ENCODE results near the gene PDZD4.

Gene PDZD4

DNA sequence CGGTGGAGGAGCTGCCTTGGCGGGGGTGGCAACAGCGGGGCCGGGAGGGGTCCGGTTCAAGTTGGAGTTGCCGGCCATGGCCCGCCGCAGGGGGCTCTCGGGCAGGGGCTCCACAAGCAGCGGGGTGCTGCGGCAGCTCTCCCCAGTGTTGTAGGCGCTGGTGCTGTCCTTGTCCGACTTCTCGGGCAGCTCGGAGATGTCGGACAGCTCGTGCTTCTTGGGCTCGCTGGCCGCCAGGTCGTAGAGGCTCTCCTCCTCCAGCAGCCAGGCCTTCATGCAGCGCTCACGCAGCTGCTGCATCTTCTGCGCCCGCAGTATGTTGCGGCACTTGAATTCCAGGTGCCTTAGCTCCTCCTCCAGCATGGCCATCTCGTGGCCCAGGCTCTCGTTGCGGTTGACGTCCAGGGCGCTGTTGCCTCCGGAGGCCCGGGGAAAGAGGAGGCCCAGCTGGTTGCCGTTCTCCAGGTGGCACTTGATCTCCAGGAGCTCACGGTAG lies 26.2 kb downstream of the PDZD4 start:
- H3K4me3 ChIP-seq (ENCODE audit: low read depth in 1 of 2, low read length in 1 of 2) = no peak overlapping the region
- H3K4me1 ChIP-seq (ENCODE audit: control insufficient read depth in 1 of 2, insufficient read depth in 1 of 2, low read depth in 1 of 2, low read length in 1 of 2) = no peaks in the 10 kb centered on the region
- H3K27ac ChIP-seq = no peak overlapping the region
- TF ChIP-seq, protein P1, sequence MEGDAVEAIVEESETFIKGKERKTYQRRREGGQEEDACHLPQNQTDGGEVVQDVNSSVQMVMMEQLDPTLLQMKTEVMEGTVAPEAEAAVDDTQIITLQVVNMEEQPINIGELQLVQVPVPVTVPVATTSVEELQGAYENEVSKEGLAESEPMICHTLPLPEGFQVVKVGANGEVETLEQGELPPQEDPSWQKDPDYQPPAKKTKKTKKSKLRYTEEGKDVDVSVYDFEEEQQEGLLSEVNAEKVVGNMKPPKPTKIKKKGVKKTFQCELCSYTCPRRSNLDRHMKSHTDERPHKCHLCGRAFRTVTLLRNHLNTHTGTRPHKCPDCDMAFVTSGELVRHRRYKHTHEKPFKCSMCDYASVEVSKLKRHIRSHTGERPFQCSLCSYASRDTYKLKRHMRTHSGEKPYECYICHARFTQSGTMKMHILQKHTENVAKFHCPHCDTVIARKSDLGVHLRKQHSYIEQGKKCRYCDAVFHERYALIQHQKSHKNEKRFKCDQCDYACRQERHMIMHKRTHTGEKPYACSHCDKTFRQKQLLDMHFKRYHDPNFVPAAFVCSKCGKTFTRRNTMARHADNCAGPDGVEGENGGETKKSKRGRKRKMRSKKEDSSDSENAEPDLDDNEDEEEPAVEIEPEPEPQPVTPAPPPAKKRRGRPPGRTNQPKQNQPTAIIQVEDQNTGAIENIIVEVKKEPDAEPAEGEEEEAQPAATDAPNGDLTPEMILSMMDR (IDR thresholded peaks at IDR 0.05) = no peak
- H3K9me3 ChIP-seq = no peaks in the 10 kb centered on the region
- H3K27me3 ChIP-seq = peaks cover 11% of the 10 kb centered on the region
- peaks cover 2% of the 10 kb centered on the region for H3K36me3 ChIP-seq

DNA sequence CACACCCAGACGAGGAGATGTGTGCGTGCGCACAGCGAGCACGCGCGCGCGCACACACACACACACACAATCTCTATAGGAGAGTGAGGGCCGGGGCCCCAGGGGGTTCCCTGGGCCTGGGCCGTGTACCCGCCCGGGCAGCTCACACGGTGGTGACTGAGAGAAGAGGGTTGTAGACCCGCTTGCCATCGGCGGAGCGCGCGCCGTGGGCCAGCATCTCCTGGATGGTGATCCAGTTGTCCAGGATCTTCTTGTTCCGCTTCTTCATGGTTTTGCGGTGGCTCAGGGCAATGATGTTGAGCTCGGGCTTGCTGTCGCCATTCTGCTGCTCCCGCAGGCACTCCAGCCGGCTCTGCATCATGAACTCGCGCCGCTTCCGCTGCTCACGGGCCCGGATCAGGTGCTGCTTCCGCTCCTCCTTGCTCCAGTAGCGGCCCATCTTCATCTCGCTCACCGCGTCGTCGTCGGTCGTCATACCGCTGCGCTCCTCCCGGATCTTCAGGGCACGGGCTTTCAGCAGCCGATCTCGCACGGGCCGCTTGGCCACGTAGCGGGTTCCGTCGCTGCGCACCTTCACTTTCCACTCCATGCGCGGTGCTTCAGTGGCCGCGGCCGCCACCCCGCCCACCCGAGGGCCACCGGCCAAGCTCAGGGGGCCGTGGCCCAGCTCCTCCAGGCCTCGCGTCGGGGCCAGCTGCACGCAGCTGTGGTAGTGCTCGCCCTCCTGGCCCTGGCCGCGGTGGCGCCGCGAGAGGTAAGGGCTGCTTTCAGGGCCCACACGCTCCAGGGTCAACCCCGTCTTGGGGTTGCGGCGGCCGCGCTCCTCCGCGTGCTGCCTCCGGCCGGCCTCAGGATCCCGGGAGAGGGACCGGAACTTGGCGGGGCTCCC lies 26.9 kb downstream of the PDZD4 start:
- no peaks in the 10 kb centered on the region for H3K9me3 ChIP-seq
- peaks cover 11% of the 10 kb centered on the region for H3K27me3 ChIP-seq
- no peak overlapping the region for H3K4me3 ChIP-seq (ENCODE audit: low read depth in 1 of 2, low read length in 1 of 2)
- H3K36me3 ChIP-seq = peaks cover 8% of the 10 kb centered on the region
- no peak overlapping the region for H3K27ac ChIP-seq
- H3K4me1 ChIP-seq (ENCODE audit: control insufficient read depth in 1 of 2, insufficient read depth in 1 of 2, low read depth in 1 of 2, low read length in 1 of 2) = no peaks in the 10 kb centered on the region
- TF ChIP-seq, protein P1 (IDR thresholded peaks at IDR 0.05) = no peak

DNA sequence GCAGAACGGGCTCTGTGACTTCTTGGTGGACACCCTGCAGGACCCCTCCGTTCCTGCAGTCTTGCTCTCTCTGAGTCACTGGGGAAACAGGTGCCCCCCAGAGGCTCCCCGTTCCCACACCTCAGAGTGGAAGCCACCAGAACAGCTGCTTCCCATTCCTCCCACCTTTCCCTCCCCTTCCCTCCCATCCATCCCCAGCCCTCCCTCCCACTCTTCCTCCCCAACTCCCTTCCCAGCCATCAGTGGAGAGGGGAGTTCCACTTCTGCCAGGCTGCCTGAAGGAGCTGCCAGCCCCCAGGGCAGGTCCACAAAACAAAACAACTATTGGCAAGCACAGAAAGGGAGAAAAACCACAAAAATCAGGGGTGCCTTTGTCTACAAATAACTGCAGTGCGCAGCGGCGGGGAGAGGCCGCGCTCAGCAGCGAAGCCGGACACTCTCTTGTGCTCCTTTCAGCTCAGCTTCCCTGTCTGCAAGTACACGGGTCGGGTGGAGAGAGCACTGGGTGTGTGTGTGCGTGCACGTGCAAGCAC lies 27.8 kb downstream of the PDZD4 start:
- Histone ChIP-seq H3K36me3 (peaks cover 15% of the 10 kb centered on the region), H3K27me3 (peaks cover 11% of the 10 kb centered on the region)
- TF ChIP-seq, protein P1 (IDR thresholded peaks at IDR 0.05) = no peak

DNA sequence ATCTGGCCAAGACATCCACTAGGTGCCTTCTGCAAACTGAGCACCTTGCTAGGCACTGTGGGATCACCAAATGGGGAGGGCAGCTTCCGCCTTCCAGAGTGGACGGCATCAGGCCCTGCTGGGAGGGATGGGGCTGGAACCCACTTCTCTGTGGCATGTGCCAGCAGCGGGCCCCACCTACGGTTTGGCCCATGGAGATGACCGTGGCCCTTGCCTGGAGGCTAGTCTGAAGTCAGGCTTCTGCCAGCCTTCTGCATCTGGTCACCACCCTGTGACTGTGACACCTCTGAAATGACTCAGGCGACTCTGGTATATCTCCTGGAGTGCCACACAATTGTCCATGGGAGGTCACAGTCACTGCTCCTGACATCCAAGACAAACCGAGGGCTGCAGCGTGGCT lies 28.7 kb downstream of the PDZD4 start:
- no peaks in the 10 kb centered on the region for H3K4me1 ChIP-seq (ENCODE audit: control insufficient read depth in 1 of 2, insufficient read depth in 1 of 2, low read depth in 1 of 2, low read length in 1 of 2)
- TF ChIP-seq, protein P1 (IDR thresholded peaks at IDR 0.05) = no peak
- no peaks in the 10 kb centered on the region for H3K9me3 ChIP-seq

More for the DNA sequence above, 27.8 kb downstream of the PDZD4 start:
- H3K4me3 ChIP-seq (ENCODE audit: low read depth in 1 of 2, low read length in 1 of 2) = no peak overlapping the region
- H3K27ac ChIP-seq = no peak overlapping the region
- H3K4me1 ChIP-seq (ENCODE audit: control insufficient read depth in 1 of 2, insufficient read depth in 1 of 2, low read depth in 1 of 2, low read length in 1 of 2) = no peaks in the 10 kb centered on the region
- H3K9me3 ChIP-seq = no peaks in the 10 kb centered on the region

DNA sequence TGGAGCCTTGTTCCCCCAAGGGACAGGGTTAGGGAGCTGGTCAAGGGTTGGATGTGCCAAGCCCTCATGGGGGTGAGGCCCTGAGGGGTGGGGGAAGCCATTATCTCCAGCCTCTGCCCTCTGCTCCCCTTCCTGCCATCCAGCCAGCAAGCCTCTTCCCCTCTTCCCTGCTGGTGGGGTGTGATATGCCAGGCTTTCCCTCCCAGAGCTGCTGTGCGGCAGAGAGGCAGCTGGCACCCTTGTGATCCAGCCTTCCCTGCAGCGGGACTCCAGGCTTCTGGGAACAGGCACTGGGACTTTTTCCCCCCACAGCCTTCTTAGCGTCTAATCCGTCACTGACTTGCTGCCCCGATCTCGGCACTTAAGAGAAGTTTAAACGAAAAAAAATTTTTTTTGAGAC lies 29.6 kb downstream of the PDZD4 start:
- TF ChIP-seq, protein P1 (IDR thresholded peaks at IDR 0.05) = no peak
- no peaks in the 10 kb centered on the region for H3K9me3 ChIP-seq
- H3K27me3 ChIP-seq = peaks cover 11% of the 10 kb centered on the region
- peaks cover 0 to 1% of the 10 kb centered on the region in 2 experiments for H3K4me1 ChIP-seq (ENCODE audit: control insufficient read depth in 1 of 2, insufficient read depth in 1 of 2, low read depth in 1 of 2, low read length in 1 of 2)
- H3K4me3 ChIP-seq (ENCODE audit: low read depth in 1 of 2, low read length in 1 of 2) = no peak overlapping the region
- H3K27ac ChIP-seq = no peak overlapping the region
- H3K36me3 ChIP-seq = peaks cover 21% of the 10 kb centered on the region

More for the DNA sequence above, 28.7 kb downstream of the PDZD4 start:
- H3K27me3 ChIP-seq = peaks cover 11% of the 10 kb centered on the region
- peaks cover 21% of the 10 kb centered on the region for H3K36me3 ChIP-seq
- H3K4me3 ChIP-seq (ENCODE audit: low read depth in 1 of 2, low read length in 1 of 2) = no peak overlapping the region
- no peak overlapping the region for H3K27ac ChIP-seq

All from neutrophil (primary cell).